HG02970 (cell line): ENCODE data around the gene FRRS1L.

Source experiments
- ATAC-seq: cut with Tn5 transposase; IDR thresholded peaks from one replicate; pipeline ENCODE4 v1.9.1; 2021; ENCODE audit warnings: mild to moderate bottlenecking, moderate library complexity, moderate number of reproducible peaks; ENCODE audit not compliant: unreplicated experiment, low FRiP score

The FRRS1L gene

DNA sequence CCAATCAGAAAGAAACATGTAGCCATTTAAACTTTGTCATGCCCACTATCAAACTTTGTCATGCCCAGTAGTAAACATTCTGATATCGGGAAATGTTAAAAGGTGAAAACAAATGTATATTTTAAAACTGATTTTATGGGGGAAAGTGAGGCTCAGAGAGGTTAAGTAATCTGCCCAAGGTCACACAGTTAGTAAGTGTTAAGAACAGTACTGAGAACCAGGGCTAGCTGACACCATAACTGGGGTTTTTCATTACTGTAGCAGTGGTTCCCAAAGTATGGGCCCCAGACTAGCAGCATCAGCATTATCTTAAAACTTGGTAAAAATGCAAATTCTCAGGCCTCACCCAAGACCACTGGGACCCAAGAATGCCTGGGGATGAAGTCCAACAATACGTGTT, 9.9 kb upstream of the FRRS1L start:
- no peak for ATAC-seq

DNA sequence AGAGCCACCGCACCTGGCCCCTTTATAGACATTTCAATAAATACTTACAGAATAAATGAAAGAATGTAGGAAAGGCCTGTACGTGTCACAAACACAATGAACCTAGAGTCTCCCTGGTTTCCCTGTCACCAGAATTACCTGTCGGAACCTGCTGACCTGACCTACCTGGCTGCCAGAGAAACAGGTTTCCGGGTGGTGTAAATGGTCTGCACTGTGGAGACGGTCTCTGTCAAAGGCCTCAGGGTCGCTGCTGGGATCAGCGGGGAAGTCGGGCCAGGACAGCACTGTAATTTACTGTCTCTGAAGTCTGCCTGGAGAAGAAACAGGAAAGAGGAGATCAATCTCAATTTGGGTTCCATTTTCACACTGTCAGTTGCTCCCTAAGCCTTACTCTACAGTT, 9.3 kb upstream of the FRRS1L start:
- ATAC-seq: no peak

DNA sequence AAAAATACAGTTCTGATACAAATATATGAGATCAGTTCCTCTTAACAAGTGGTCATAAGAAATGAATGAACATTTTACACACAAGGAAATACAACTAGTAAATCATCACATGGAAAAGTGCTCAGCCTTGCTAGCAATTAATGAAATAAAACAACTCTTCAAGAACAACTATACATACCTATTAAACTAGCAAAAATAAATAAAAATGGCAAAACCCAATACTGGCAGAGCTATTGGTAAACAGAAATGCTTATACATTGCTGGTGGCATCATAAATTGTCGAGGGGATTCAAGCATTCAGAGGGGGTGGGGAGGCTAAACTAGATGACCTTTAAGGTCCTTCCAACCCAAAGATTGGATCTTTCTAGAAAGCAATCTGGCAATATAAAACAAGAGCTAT, 5.9 kb upstream of the FRRS1L start:
- ATAC-seq: no peak

DNA sequence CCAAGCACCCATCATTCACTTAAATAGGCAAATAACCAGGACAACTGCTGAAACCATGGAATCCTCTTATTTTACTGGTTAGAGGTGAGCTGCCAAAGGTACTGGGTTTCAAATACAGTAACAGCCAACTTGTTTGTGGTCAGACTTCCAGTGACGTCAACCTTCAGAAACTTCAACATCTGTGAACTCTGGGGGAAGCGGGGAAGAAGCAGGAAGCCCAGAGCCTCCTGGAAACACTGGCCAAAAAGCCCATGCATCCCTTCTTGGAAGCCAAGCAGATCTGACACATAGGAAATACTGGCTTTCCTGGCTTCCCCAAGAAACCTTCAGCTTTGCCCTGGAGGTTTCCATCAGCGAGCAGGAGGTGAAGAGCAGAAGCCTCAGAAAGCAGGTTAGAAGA, 4.9 kb upstream of the FRRS1L start:
- ATAC-seq: no peak

DNA sequence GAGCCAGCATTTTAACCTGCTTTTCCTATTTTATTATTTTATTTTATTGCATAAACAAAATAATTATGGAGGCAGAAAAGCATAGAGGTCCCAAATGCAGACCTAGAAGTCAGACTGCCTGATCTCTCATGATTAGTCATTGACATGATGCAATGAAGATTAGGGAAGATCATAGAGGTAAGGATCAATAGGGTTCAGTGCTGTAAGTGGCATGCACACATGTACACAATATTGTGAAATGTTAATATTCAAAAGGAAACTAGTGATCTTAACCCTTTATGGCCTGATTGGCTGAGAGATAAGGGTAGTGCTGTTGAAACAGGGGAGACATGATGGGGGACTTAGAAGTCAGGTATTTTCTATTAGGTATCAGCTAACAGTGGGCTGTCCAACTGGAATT, 1.1 kb upstream of the FRRS1L start:
- ATAC-seq: no peak

DNA sequence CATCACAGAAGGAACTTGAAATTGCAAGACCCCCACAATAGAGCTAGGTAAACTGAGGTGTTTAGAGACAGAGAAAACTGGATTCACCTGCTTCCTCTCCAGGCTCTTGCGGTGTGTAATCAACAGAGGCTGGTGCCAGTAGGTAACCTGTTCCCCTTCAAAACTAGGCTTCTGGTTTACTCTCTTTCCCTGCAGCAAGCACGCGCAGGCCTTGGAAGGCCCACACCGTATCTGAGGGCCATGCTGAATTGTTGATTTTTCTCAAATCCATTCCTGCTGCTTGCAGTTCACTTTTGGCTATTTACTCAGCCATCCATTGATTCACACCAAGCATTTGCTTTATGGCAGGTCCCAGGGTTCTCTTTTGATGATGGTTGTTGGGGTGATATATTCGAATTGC, 667 bp upstream of the FRRS1L start:
- no peak for ATAC-seq

DNA sequence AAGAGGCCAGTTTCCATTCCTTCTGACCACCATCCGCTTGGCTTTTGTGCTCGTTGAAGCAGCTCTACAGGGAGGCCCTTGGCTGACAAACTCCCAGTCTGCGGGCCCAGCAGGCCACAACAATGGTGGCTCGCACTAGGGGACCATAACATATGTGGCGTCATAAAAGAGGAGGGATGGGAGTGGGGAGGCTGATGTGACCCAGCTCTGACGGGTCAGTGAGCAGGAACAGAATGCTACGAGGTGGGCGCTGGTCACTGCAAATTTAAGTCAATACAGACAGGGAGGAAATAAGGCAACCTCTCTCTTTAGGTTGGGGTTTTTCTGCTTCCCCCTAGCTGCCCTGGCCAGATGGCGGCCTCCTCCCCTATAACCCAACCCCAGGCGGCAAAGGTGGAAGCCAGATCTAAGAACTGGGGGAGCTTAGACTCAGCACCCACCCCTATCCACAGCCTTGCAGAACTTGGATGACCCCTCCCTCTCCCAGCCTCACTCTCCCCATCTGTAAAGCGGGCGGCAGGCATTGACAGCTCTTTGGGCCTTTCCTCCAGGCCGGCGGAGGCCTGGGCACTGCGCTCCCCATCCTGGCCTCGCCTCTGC, 778 bp downstream of the FRRS1L start:
- no peak for ATAC-seq

DNA sequence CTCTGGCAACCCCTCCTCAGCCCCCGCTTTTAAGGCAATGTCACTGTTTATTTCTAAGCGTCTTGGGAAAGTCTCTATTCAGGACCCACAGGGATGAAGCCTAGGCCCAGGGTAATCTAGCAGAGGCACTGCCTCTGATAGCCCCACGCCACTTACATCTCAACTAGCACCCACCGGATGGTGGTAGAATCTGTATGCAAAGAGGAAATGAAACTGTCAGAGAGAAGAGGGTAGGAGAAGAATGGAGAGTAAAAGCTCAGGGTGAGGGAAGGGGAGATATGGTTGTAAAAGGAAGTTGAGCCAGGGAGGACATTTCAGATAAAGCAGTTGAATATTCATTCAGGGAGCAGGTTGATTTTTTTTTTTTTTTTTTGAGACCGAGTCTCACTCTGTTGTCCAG, 3.0 kb downstream of the FRRS1L start:
- no peak for ATAC-seq

DNA sequence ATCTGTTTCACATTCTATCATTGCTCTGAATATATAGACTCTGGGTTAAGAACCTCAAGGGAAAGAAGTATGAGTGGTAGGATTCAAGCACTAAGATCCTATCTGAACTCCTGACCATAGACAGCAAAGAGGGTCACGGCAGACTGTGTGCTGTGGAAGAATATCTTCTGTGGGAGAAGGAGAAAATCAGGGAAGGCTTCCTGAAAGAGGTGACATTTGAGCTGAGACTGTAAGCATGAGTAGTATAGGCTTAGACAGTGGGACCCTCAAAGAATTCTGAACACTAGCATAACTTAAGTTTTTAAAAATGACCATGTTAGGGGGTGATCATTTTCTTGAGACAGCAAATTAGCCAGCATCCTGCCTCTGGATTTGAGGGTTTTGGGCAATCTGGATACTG, 3.9 kb downstream of the FRRS1L start:
- no peak for ATAC-seq

DNA sequence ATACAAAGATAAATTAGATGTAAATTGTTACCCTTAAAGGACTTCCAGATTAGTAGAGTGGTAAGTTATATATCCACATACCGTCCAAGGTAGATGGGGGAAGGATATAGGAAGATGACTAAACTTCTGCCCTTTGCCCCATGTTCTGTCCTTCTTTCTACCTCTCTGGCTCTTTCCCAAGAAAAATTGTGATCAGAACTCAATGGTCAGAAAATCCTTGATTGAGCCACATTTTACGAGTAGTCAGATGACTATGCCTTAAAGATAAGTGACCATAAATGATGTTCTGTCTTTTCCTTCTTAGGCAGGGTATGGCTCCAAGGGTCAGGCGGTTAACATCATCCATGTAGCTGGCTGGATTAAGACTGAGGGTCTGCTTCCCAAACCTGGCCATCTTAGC, 4.4 kb downstream of the FRRS1L start:
- ATAC-seq: no peak

DNA sequence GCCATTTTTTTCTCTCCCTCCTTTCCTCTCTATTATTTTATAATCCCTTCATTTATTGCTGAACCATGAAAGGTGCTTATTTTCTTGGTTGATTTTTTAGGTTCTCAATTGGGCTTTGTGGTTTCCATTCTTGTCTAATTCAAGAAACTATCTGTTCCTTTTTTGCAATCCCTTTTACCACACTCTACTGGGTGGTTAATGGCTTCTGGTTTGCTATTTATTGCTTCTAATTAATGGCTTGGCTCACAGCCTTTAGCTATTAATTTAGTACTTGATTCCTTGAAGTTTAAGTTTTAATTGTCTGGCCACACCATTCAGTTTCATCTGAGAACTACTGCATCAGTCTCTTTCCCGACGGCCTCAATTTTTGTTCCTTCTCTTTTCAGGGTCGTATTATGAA, 5.6 kb downstream of the FRRS1L start:
- no peak for ATAC-seq

DNA sequence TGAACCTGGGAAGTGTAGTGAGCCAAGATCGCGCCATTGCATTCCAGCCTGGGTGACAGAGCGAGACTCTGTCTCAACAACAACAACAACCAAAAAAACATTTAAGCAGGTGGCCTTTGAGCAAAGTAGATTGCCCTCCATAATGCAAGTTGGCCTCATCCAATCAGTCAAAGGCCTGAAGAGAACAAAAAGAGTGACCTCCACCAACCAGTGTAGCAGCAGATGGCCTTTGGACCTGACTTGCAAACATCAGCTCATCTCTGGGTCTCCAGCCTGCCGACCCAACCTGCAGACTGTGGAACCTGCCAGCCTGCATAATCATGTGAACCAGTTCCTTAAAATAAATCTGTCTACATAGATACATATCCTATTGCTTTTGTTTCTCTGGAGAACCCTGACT, 7.5 kb downstream of the FRRS1L start:
- ATAC-seq: no peak

DNA sequence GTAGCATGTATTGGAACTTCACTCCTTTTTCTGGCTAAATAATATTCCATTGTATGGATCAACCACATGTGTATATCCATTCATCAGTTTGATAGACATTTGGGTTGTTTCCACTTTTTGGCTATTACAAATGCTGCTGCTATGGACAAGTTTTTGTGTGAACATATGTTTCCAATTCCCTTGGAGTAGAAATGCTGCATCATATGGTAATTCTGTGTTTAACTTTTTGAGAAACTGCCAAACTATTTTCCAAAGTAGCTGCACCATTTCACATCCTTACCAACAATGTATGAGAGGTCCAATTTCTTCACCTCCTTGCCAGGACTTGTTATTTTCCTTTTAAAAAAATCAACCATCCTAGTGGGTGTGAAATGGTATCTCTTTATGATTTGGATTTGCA, 8.4 kb downstream of the FRRS1L start:
- ATAC-seq: no peak

DNA sequence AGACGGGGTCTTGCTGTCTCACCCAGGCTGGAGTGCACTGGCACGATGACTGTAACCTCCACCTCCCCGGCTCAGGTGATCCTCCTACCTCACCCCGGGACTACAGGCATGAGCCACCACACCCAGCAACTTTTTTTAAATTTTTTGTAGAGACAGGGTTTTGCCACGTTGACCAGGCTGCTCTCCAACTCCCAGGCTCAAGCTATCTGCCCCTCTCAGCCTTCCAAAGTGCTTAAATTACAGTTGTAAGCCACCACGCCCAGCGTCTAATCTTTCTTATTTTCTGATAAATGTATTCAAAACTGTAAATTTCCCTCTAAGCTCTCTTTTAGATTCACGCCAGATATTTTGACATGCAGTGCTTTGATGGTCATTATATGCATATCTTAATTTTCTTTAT, 10.3 kb downstream of the FRRS1L start:
- ATAC-seq: no peak

DNA sequence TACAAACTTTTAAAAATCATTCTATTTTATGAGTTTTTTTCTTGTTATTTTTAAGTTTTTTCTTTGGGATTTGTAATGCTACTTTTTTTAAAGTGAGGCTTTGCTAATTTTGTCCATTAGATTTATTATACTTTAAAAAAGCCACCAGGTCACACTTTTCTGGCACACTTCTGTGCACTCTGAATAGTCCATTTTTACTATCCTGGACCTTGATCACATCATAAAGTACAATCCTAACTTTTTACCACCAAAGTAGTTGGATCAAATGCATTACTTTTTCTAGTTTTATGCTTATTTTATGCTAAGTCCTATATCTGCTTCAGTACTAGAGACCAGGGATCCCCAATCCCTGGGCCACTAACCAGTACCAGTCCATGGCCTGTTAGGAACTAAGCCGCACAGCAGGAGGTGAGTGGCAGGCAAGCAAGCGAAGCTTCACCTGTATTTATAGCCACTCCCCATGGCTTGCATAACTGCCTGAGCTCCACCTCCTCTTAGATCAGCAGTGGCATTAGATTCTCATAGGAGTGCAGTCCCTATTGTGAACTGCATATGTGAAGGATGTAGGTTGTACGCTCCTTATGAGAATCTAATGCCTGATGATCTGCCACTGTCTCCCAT, 16.0 kb downstream of the FRRS1L start:
- ATAC-seq: no peak

DNA sequence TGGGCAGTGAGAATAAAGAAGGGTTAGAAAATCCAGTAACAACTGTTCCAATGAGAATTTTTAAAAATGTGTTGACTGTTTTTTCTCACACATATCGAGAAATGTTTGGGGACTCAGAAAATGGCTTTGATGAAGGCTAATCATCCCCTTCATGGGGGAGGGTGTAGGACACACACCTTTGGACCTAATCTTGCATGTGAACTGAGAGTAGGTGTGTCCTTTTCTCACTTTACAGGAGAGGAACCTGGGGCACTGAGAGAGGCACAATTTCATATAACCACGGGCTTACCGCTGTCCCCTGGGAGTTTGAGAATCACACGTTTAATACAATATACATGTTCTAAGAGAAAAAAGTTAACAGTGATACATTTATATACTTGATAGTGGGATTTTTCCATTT, 17.3 kb downstream of the FRRS1L start:
- ATAC-seq: no peak

DNA sequence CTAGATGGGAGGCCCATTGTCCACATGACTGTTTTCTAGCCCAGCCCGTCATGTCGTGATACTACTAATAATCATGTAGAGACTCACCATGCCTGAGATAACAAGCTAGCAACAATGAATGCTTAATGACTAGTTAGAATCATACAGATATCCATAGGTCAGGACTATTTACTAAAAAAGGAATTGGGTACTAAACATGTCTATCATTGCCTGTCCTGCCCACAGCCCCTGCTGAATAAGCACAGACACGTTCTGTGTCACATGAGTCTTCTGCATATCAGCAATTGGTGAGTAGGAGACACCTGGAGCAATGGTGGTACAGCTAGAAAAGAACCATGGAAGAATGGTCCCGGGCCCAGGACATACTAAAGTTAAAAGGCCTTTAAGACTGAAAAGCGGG, 18.0 kb downstream of the FRRS1L start:
- ATAC-seq: no peak

DNA sequence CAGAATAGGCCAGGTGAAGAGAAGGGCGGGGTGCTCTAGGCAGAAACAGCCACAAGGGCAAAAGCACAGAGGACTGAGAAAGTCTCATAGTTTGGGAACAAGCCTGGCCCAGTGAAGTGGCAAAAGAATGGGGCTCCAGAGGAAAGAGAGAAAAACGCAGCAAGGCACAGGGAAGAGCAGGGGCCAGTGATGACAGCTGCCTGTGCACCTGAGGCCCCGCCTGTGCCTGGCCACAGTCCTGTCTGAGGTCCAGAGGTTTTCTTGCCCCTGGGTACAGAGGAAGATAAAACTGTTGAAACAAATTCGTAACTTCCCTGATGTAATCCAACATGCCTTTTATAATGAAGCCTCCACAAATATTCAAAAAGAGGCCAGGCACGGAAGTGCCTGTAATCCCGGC, 22.0 kb downstream of the FRRS1L start:
- ATAC-seq: no peak

DNA sequence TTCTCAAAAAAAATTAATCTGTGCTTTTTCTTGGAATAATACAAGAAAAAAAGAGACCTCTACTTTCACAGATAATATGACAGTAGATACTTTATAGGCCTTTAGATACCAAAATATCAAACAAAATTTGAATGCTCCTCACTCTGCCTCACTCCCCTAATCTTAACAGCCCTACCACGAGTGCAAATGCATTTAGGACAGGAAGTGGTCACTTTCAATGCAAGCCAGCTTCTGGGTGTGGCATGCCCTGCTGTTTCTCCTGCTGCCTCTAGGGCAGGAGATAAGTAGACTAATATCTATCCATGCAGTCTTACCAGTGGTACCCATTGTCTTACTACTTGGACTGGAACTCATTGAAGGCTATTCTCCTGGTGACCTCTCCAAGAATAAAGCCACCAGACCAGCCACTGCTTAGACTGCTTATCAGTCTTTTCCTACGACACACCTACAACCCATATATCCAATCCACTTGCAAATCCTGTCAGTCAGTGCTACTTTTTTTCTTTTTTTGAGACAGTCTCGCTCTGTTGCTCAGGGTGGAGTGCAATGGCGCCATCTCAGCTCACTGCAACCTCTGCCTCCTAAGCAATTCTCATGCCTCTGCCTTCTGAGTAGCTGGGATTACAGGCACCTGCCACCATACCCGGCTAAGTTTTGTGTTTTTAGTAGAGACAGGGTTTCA, 23.0 kb downstream of the FRRS1L start:
- peak; percentile 62 for ATAC-seq

DNA sequence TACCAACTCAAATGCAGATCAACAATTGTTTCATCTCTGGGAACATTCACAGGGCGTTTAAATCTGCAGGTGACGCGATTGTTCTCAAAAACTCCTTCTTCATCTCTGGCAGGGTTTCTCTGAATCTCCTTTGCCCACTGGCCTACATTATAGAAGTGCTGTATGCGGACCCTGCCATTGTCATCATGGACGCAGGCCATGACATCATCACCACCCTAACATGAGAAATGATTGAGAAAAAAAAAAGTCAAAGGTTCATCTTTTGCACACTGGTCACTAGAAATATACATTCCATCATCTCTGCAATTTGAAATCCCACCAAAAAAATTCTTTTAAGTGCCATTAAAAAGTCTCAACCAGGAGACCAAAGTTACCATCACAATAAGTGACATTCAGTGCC, 25.7 kb downstream of the FRRS1L start:
- no peak for ATAC-seq

DNA sequence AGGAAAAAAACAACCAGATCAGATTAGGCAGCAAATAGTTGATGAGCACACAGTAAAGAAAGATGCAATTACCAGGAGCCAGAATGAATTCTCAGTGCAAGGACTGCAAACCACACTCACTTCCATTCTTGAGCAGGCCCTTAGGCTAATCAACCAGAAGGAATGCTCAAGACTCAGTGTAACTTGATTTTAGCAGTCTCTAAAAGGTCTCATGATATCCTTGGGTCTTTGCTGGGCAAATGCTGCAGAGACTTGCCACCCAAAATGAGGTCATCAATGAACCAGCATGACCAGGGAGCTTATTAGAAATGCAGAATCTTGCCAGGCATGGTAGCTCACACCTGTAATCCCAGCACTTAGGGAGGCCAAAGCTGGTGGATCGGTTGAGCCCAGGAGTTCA, 27.2 kb downstream of the FRRS1L start:
- ATAC-seq: no peak

DNA sequence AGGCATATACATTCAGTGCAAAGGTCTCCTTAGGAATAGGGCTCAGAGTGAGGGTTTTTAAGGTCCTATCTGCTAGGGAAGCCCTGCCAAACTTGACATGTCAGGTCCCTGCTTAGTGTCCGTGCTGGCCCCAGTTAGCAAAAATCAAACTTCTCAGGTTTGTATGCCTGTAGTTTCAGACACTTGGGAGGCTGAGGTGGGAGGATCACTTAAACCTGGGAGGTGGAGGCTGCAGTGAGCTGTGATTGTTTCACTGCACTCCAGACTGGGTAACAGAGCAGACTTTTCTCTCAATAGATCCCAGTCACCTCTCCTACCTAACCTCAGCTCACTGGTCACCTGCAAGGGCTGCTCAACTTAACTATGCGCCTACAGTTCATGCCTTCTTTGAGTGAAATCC, 28.6 kb downstream of the FRRS1L start:
- ATAC-seq: no peak
